NCI-H524 treated with DMSO at 0.1 percent for 48 hours (cell line): ENCODE data around the gene RBM26.
"Not testable (repeated sequence)": the region's sequence is repeated elsewhere in the genome, so short reads cannot be mapped to it uniquely, and the experiment has no call there.

ENCODE experiments used
- DNase-seq: peaks from one replicate; lab custom pipeline; 2025; lab: John Stamatoyannopoulos, UW

The RBM26 gene

DNA sequence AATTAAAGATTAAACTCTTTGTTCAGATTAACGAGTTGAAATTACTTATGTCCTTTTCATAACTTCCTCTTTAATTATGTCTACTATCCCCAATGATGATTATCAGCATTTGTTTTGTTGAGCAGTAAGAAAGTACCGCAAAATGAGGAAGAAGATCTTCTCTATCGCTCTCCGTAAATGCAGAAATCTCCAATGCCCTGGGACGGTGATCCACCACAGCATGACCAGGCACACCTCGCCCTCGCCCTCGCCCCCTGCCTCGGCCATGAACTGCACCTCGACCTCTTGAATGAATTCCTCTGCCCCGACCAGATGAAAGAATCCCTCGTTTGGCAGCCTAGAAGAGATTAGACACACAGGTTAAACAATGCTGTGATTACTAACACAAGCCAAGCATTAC, 69.1 kb downstream of the RBM26 start:
- DNase-seq = no peak

DNA sequence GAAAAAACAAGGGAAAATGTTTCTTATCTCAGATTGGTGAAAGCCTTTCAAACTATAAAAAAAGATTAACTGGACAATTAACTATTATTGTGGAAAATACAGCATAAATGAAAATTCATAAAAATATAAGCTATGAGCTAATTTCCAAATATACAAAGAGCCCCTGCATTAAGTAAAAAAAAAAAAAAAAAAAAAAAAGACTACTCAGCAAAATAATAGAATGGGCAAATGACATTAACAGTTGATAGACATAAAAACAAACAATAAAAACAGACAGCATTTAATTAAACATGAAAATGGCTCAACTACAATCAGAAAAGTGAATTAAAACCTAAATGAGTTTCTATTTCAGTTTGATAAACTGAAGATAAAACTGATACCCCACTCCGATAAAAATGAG, 77.5 kb downstream of the RBM26 start:
- DNase-seq = no peak

DNA sequence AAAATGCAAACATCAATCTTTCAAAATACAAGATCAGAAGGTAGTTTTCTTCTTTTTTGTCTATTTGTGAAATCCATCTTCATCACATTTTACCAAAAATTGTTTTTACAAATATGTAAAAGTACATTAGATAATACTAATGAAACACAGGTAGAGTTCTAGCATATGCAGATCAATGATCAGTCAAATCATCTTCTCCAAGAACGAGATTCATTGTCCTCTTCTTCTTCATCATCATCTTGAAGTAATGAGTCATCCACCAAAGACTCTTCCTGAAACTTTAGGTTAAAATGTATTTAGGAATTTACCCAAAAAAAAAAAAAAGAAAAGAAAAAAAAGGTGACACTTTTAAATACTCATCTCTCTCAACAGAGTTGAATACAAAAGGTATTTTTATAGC, 85.6 kb downstream of the RBM26 start:
- no peak for DNase-seq

DNA sequence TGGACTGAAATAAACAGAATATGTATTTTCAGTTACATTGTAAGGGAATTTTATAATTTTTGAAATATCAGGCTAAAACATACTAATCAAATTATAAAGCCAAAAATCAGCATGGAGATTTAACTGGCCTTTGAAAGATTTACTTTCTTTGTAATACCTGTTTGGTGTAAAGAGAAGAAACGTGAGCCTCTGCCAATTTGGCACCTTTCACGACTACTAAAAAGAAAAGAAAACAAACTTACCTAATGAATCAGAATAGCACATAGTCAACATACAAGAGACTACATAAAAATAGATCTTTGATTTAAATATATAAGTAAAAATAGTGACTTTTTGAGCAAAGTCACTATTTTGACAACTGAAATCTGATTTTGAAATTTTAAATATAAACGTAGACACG, 87.4 kb downstream of the RBM26 start:
- DNase-seq = no peak

DNA sequence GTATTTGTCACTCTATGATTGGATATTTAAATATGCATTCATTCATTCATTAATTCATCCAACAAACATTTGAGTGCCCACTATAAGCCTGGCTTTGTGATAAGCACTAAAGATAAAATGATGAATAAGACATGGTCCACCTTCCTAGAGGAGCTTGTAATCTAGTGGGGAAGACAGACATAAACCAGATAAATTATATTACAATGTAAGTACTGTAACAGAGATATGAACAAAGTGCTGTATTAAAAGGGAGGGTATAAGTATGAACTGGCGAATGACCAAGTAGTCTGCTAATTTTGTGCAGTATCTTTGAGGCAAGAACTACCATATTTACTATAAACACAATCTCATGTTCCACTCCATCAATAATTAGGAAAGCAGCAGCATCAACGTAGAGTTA, 88.2 kb downstream of the RBM26 start:
- no peak for DNase-seq

DNA sequence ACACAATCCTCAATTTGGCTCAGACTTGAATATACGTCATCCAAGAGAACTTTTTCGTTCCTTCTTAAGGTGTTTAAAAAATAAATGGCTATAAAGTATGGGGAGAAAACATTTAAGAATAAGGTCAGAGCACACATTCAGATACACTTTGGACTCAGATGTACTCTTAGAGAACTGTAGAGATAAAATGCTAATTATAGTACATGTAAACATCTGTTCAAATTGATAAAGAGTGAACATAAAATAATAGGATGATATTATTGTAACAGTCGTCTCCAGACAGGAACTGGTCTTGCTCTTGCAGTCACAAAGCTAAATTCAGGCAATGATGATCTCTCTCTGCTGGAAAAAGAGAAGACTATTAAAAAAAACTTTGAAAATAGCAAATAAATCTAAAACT, 91.4 kb downstream of the RBM26 start:
- no peak for DNase-seq

DNA sequence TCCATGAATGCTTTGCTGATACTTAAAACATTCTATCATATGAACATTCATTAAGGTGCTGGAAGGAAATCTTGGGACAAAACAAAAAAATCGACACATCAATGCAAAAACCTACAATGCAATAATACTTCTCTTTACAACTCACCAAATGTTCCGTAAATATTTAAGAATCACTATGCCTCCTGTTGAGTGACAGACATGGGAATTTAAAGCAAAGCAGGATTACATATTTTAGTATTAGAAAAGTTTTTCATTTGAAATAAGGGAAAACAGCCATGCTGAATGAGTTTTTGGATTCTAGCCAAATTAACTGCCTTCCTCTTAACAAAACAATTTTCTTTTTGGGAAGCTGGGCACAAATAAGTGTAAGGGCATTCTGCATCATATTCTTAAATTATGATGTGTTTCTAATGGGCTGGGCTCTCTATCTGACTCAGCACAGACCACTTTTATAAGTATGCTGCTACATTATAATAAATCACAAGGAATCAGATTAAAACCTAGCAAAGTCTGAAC, 93.7 kb downstream of the RBM26 start:
- DNase-seq = no peak

DNA sequence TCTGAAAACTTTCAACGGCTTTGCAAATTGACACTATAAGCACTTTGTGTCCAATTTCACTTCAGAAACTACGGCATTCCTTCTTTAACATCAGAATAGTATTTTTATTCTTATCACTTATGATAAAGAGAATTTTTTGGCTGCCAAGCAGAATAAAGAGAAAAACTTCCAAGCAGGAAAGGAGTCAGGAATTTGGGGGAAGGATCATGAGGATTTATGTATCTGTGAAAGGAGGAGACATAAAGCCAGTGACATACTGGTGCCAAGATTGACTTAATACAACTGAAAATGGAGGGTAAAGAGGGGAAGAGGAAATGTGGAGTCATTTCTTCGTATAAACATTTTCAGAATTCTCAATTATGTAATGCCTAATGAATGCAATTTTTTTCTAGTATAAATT, 94.7 kb downstream of the RBM26 start:
- DNase-seq = no peak

DNA sequence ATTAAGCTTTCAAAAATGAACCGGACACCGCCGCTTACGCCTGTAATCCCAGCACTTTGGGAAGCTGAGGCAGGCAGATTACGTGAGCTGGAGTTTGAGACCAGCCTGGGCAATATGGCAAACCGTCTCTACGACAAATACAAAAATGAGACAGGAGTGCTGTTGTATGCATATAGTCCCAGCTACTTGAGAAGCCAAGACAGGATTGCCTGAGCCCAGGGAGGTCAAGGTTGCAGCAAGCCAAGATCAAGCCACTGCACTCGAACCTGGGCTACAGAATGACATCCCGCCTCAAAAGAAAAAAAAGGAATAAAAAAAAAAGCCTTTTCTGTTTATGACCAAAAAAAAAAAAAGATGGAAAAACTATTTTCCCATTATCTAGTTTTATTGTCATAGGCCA, 96.4 kb downstream of the RBM26 start:
- no peak for DNase-seq

DNA sequence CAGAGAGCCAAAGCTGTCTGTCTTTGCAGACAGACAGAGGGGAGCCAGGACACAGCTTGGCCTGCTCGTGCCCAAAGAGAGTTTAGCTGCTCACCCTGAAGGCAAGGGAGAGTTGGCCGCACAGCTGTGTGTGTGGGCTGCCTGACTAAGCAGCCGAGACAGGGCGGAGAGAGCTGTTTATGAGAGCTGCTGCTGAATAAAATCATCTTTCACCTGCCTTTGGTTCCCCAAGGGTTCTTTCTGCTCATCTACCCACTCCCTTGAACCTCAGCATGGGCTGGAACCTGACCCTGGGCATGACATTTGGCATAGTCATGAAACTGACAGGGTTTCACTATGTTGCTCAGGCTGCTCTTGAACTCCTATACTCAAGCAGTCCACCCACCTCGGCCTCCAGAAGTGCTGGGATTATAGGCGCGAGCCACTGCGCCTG, 98.2 kb downstream of the RBM26 start:
- DNase-seq = no peak

DNA sequence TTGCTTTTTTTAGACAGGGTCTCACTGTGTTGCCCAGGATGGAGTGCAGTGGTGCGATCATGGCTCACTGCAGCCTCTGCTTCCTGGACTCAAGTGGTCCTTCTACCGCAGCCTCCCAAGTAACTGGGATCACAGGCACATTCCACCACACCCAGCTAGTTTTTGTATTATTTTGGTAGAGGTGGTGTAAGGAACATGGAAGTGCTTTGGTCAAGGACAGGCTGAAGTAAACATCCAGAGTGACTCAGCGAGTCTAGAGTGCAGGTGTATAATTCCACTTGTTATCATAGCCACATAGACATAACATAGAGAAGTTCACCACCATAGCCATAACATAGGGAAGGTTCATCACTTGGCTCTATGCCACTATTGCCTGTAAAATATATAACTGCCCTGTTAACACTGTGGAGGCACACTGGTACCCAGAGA, 98.6 kb downstream of the RBM26 start:
- DNase-seq = no peak

DNA sequence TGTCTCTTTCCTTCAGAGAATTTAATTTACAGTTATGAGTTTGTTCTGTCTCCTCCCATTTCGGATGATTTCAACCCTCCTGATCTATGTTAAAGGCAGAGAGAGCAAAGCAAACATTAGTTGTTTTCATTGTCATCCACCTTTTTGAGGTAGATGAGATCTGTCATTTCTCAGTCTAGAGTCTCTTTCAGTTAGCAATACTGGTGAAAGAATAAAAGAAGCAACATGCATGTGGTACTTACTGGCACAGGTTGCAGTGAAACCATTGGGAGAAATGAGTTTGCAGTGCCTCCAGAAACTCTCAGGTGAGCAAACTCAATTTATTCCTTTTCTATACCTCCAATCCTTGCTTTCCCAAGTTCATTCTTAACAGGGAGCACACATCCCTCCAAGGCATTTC, 99.4 kb downstream of the RBM26 start:
- DNase-seq = no peak

DNA sequence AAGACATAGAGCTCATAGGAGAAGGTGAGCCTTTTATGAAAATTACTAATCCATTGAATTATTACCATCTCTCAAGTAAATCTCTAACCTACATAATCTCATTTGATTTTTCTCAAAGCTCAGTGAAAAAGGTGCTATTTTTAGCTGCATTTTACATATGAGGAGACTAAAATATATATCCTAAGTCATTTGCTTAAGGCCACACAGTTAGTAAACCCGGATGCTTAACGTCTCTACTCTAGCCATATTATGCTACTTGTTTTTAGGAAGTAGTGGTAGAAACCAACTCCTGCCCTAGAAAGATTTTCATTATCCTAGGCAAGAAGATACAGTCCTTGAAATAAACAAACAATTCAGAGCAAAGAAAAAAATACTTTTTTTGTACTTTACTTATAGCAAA, 108.9 kb downstream of the RBM26 start:
- DNase-seq = no peak

DNA sequence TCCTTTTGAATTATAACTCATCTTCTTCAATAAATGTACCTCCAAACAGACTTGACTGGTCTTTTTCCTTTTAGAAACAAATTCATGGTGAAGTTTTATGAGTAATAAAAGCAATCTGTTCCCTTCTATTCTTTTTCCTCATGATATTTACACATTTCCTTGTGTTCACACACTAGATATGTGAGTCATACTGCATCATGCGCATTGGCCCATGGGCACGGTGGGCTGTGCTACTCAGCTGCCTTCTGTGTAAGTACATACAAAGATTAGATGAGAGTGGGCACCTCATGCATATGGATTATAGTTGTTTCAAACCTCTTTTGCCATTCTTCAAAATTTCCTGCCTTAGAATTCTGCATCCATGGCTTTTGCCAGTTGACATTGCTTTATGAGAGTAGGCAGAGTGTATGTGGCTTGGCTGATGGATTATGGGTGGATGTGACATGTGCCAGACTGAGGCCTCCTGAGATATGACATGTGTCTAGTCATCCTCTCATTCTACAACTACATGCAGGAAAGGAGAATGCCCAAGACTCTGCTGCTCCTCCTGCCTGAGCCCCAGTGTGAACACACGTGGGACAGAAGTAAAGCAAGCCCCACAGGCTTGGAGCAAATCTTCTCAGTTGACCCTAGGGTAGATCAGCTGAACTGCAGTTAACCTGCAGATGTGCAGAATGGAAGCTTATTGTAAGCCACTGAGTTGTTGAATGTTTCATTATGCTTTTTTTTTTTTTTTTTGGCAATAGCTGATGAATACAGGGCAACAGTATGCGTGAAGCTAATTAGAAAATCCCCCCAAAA, 109.9 kb downstream of the RBM26 start:
- no peak for DNase-seq

DNA sequence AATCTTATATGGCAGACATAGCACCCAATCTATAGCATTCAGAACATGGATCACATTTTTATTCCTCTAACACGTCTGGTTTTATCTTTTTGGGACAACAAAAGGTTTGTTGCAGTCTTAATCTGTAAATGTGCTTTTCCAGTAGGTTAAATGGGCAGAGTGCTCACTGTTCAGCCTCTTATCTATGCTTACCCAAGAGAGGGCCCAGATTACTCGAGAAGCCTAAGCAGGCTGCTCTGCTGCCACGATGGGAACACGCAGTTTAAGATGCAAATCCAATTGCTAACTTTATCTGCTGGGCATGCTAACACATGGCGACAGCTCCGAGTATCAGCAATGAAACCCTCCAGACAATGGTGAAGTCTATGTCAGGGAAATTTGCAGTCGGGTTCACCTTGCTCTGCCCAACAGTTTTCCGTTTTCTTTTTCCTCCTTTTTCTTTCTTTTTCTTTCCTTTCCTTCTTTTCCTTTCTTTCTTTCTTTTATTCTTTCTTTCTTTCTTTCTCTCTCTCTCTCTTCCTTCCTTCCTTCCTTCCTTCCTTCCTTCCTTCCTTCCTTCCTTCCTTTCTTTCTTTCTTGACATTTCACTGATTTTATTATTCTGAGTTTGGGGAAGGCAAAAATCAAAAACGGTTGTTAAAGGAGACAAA, 115.3 kb downstream of the RBM26 start:
- DNase-seq = peak; percentile 70

DNA sequence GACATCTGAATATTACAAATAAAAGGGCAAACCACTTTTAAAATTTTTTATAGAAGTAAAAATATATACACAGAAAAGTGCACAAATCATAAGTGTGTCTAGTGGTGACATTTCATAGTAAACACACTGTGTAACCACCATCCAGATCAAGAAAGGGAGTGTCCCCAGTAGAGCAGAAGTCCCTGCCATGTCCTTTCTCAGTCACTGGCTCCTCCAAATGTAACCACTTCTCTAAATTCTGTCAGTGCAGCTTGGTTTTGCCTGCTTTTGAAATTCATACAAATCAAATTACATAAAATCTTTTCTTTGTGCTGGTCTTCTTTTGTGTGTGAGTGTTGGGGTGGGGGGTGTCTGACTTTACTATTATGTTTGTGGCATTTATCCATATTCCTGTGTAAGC, 116.5 kb downstream of the RBM26 start:
- no peak for DNase-seq

DNA sequence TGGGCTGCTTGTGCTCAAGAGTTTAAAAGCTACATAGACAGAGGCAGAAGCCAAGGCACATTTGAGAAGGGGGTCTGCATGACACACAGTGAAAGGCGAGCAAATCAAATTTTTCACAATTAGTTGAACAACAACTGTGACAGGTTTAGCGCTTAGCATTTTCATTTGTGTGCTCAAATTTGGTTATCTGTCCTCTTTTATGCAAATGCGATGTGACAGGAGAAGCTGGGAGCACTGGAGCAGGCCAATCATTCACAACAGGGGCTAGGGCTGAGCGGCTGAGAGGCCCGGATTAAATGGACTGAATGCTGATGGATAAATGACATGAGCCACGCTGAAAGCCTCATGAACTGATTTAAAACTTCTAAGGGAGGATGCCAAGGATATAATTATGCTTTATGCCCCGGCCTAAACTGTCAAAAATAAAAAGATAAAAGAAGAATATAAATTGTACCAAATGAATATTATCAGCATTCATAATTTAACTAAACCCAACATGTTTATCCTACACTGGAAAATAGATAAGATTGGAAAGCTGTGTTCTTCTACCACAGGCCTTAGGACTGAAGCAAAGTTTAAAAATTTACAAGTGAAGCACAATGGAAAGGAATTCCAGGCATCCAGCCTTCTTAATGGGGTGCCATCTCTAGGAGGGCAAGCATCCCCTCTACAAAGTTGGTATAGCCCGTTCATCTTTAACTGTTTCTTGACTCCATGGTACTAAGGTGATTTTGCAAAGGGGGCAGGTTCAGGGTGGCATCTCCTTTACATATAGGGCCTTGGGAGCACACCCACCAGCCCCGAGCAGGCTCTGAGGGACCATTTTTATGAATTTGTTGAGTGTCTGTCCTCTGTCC, 117.9 kb downstream of the RBM26 start:
- DNase-seq = no peak

DNA sequence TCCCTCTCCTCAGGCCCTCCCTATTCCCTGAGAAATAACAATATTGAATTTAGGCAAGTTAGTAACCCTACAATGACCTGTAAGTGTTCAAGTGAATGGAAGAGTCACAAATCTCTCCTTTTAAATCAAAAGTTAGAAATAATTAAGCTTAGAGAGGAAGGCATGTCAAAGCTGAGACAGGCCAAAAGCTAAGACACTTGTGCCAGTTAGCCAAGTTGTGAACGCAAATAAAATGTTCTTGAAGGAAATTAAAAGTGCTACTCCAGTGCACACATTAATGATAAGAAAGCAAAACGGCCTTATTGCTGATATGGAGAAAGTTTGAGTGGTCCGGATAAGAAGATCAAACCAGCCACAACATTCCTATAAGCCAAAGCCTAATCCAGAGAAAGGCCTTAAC, 120.9 kb downstream of the RBM26 start:
- no peak for DNase-seq

DNA sequence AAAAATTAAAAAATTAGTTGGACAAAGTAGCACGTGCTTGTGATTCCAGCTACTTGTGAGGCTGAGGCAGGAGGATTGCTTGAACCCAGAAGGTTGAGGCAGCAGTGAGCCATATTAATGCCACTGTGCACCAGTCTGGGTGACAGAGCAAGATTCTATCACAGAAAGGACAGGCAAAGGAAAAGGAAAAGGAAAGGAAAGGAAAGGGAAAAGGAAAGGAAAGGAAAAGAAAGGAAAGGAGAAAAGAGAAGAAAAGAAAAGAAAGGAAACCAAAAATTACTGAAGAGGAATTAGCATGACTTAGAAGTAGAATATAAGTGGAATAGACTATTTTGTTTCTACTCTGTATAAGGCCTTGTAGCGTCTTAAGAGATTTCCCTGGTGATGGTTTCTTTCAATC, 122.3 kb downstream of the RBM26 start:
- no peak for DNase-seq

DNA sequence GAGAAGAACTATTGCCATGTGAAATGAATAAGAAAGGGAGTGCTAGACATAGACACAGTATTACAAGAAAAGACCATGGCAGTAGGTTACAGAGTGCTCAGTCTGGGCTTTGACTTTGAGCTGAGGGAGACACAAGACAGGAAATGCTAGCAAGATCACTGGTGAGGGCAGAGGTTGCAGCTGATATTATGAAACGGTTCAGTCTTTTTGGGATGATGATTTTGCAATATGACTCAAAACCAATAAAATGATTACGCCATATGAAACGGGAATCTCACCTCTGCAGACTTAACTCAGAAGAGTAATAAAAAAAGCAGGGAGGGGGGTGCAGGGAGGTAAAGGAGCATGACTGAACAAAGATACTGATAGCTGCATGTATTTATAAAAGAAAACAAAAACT, 123.1 kb downstream of the RBM26 start:
- DNase-seq = no peak

DNA sequence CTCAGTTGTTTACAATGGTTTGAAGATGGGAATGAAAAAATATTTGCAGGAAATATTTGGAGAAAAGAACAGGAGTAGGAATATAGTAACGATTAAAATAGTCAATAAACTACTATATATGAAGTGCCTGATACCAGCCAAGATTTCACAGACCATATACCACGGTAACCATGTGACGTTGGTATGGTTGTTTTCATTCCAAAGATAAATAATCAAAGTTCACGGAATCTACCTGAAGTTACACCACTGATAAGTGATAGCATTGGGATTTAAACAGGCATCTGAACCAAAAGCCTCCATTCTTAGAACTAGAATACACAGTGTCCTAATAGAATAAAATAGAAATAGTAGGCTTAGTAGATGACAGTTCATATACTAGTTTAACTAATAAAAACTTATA, 123.5 kb downstream of the RBM26 start:
- DNase-seq = no peak

DNA sequence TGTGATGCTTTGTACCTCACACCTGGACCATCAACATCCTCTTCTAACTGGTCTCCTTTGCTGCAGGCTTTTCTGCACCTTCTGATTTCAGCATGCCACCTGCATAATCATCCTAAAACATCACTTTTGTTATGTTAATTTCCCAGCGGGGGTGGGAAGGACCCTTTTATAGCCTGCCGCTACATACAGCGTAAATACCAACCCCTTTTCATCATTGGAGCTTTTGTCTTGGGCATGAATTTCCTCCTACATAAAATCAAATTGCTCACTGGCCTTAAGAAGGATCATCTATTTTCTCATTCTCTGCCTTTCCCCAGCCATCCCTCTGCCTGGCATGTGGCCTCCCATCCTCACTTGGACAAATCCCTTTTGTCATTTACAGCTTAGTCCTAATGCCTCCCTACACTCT, 124.7 kb downstream of the RBM26 start:
- DNase-seq = no peak

DNA sequence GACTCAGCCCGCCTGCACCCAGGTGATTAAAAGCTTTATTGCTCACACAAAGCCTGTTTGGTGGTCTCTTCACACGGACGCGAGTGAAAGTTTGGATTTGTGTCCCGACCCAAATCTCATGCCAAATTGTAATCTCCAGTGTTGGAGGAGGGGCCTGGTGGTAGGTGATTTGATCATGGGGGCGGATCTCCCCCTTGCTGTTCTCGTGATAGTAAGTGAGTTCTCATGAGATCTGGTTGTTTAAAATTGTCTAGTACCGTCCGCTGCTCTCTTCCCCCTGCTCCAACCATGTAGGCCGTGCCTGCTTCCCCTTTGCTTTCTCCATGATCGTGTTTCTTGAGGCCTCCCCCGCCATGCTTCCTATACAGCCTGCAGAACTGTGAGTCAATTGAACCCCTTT, 126.3 kb downstream of the RBM26 start:
- not testable (repeated sequence) for DNase-seq
